Activated naive CD4-positive, alpha-beta T cell (primary cell): ENCODE data around the gene SPON1.

Source experiments
- DNase-seq, 4 experiments: peaks; one replicate each; lab custom pipeline; 2025; lab: John Stamatoyannopoulos, UW

SPON1 gene

DNA sequence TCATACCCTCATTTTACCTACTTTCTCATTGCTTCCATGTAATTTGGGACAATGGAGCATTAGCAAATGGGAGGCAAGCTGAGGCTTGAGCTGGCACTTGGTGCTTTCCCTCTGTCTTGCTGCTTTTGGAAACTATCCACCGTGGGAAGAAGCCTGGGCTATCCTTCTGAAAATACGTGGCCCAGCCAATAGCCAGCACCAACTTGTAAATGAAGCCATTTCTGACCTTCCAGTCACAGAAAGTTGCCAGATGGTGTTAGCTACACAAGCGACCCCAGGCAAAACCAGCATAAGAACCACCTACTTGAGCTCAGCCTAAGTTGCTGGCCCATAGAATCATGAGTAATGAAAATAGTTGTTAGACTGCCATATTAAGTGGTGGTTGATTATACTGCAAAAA is 18.5 kb upstream of the SPON1 start:
- DNase-seq: no peak

DNA sequence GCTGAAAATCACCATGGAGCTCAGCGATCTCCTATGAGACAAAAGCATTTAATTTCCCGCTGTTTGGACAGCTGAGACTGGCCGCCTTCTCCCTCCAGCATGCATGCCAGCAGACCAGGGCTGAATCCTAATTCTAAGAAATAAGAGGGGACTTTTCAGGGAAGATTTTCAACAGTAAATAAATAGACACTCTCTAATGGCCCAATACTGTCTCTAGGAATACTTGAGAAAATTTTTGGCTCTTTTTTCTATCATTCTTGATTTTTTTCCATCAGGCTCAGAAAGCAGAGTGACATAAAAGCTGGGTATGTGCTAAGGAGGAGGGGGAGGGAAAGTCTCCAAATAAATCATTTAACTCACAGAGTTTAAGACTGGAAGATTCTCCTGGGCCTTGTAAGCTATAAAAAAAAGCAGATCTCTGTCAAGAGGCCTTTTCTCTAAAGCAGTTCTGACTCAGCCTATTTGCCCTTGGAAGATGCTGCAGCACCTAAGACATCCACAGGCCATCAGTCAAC is 17.6 kb upstream of the SPON1 start:
- no peak for DNase-seq

DNA sequence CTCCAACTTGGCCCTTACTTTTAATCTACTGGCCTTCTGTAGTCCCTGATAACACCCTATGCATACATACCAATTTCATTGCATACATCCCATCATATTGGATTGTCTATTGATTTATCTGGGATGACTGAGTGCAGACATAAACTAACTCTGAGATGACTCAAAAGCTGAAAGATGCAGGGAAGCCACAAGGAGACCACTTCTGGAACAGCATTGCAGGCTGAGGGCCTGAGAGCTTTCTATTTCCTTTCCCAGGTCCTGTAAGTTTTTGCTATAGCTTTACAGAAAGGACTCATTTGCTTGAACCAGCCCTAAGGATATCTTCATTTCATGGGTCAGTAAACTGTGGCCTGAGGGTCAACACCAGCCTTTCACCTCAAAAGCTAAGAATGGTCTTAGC is 15.1 kb upstream of the SPON1 start:
- DNase-seq: no peak

DNA sequence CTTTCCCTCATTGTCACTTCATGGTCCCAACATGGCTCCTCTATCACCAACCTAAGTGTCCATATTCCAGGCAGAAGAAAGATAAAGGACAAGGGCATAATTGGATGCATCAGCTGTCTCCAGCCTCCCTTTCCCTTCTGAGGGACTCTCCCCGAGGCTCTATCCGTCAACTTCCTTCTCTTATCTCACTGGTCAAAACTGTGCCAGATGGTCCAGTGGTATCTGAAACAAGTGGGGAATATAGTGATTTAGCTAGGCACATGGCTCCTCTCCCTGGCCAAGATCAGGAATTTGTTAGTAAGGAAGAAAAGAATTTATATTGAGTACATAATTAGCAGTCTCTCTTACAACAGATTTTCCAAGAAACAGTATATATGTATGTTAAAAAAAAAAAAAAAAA is 12.6 kb upstream of the SPON1 start:
- no peak for DNase-seq

DNA sequence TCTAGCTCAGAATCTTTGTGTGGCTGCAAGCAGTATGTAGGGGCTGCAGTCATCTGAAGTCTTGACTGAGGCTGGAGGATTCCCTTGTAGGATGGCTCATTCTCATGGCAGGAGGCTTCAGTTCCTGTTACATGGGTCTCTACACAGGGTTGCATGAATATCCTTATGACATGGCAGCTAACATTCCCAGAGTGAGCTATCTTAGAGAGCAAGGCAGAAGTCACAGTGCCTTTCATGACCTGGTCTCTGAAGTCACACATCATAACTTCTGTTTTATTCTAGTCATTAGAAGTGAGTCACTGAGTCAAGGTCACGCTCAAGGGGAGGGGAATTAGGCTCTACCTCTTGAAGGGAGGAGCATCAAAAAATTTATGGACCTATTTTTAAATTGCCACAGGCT is 10.3 kb upstream of the SPON1 start:
- DNase-seq: no peak

DNA sequence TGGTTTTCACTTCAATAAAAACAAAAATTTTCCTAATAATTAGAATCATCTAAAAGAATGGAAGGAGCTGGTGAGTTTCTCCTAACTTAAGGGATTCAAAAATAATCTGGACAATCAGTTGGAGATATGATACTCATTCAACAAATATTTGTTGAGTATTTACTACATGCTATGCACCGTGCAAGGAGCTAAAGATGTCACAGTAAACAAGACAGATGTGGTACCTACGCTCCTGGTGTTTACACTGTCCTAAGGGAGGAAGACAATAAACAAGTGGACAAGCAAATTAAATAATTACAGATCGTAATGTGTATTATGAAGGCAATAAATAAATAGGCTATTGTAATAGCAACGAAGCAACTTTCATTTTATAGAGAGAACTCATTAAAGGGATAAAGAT is 9.9 kb upstream of the SPON1 start:
- no peak for DNase-seq

DNA sequence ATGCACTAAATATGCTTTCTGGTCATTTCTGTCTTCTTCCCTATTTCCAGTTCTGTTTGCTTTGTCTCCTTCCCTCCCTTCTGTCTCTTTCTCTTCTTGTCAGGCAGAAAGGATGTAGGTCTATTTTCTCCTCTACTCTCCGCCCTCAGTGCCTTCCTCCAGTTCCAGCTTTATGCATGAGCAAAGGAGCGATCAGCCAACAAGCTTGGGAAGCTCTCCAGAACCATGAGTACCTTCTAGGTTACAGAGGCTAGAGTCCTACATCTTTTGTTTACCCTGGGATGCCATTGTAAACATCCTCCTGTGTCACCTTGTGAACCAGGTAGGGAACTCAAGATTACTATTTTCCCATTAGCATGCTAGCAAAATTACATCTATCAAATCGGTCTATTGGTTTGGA is 7.9 kb upstream of the SPON1 start:
- no peak for DNase-seq

DNA sequence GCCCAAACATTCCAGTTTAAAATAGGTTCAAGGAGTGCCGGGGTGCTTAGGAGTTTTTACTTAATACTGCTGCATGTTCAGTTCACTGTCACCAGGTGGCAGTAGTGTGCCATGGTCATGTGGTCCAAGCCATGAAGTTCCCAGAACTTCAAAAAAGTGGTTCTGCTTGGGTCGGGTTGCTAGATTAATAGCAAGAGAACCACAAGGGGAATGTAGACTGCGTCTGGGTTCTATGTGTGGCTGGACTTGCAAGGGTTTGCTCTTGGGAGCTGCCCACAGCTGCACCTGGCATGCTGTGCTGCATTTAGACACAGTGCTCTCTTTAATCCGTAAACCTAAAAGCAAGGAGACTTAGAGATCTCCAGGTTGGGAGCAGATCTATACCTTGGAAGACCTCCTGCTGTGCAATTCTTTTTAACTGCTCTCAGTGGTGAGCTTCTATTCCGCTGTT is 6.5 kb upstream of the SPON1 start:
- peak in 2 of 4 experiments; percentile 30 to 31 for DNase-seq

DNA sequence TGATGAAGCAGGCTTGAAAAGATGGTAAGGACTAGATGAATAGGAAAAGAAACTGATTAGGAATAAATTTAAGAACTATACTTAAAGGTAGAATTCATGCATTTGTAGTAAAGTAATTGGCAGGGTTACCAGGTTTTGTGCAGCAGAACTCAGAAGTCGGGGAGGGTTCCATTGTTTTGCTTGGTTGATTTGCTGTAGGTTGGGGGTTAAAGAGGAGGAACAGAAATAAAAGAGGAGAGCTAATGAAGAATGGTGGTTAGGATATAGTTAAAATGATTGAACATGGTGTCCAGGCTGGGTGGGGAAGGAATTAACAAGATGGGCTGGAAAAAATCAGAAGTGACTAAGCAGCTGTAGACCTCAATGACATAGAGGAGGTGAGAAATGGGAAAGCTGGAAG is 5.5 kb upstream of the SPON1 start:
- no peak for DNase-seq

DNA sequence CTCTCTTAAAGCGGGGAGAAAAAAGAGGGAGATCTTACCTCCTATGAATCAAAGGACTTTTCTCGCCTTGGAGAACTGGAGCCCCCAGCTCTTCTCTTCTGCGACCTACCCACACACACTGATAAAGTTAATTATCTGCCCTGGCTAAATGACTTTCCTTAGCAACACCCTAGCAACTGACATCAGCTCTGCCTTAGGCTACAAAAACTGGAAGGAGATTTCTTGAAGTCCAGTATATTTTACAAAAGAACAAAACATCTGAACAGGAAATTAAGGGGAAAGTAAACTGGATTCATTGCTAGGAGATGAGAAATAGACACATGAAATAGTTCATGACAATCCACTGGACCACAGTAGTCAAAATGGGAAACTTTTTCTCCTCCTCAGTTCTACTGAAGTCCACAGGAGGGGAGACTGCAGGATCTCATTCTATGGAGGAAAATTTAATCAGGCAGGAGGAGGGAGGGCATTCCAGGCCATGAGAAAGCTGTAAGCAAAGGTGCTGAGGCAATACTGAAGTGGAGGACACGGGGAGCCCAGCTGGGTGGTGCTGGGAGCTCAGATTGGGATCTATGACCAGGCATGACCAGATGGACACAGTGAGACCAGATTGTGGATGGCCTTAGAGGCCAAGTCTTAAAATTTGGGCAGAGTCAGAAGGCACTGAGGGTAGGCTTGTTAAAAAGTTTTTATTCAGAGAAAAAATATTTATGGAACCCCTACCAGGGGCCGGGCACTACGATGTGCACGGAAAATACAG is 3.7 kb upstream of the SPON1 start:
- no peak for DNase-seq

DNA sequence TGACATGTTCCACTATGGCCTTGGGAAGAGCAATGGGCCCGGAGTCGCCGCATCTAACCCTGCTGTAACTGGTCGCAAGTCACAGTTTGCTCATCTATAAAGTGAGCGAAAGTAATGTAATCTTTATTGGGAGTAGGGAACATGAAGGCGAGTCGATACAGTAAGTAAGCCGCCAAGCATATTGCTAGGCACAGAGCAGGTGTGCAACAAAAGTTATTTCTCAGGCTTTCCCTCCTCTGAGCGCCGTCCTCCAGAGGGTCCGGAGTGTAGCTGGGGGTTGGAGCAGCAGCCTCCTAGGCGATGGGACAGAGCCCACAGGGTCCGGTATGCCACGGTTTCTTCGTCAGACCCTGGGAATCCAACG is 343 bp upstream of the SPON1 start:
- no peak for DNase-seq

DNA sequence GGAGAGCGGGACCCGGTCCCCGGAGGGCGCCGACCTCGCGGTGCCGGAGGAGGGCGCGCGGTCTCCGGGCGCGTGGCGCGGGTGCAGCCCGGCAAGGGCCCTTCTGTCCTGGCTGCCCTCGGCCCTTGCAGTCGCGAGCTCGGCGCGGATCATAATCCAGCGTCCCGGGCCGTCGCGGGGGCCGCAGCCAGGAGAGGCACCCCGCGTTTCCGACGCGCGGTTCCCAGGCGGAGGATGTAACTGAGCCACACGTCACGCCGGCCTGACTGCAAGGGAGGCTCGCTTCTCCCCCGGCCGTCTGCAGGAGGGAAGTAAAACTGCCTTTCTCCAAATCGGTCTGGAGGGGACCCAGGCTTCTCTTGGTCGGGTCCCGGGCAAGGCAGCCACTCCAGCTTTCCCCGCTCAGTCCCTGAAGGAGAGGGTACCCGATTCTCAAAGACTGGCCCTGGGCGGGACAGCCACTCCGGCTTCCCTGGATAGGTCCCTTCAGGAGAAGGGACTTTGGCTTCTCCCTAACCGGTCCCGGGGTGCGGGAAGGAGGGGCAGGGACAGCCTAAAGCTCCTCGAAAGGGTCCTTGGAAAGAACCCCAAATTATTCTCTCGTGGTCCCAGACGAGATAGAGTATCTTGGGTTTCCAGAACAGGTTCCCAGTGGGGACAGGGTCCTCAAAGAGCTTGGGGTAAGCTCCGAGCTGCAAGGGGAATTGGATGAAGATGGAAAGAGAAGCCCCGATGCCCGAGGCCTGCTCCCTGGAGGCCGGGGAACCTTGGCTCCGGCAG is 836 bp downstream of the SPON1 start:
- peak in 1 of 4 experiments; percentile 27 for DNase-seq

DNA sequence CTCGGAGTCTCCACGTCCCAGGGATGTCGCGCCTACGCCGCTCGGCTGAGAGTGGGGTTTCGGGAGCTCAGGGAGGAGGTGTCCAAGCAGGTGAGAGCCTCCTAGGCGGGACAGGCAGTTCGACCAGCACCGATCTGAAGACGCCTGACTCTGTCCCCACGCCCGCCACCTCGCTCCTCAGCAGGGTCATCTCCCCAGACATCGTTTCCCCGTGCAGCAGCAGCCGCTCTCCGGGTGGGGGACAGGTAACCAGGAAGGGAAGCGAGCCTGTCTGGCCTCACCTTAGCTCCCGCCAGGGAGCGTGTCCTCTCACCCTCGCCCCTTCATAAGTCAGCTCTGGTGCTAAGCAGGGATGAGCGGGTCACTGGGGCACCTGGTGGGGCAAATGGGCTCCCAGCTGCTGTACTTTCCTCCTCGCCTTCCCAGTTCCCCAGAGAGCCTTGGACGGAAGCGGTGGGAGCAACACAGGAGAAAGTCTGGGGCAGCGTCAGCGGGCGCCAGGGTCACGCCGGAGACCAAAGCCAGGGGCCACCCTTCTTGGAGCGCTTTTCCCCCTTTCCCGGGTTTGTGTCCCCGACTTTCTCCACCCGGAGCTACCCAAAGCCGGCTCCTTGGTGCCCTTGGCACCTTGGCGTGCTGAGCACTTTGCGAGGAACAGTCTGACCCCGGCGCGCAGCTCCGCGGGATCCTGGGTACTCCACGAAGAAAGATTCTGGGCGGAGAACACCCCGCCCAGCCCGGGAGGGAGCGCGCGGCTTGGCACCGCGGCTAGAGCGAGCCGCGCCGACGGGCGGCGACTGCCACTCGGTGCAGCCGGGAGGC is 1.6 kb downstream of the SPON1 start:
- DNase-seq: peak in 1 of 4 experiments; percentile 12

DNA sequence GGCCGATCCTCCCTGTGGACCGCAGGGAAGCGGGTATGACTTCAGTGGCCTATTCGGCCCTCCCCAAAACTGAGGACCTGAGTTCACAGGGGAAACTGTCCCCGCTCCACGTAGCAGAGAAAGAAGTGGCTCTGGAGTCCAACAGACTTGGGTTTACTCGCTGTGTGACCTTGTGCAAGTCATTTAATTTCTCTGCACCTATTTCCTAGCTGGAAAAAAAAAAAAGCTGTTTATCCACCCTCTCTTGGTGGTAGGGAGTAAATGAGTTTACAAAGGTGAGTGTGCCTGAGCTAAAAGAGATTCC is 2.2 kb downstream of the SPON1 start:
- no peak for DNase-seq

DNA sequence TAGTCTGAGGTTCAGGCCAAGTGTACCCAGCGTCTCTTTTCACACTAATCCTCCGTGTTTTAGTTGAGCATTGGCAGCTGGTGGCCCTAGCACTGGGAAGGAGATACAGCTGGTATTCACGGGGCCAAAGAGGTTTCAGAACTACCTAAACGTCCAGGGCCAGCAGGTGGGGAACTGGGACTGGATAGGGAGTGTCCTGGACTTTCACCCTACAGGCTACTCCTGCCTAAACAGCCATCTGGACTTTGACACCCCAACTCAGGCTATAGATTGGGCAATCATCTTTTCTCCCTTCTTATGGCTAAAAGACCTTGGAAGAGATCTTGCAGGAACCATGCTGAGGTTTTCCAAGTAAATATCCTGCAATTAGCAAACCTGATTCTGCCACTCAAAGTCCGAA is 2.8 kb downstream of the SPON1 start:
- DNase-seq: no peak

DNA sequence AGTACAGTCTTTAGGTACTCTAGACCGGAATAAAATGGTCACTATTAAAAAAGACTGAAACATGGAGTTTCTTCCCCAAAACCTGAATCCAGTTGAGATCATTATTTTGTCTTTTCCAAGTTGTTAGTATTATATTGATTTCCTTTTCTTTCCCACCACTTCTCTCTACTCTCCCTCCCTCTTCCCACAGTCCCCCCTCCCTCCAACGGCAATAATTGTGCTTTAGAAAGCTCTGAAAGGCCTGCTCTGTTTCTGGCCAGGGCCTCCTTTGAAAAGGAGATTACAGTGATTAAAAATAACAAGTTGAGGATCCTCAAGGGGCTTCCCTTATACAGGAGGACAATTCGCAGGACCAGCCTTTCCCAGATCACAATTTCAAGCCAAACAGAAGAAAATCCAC is 3.5 kb downstream of the SPON1 start:
- DNase-seq: no peak

DNA sequence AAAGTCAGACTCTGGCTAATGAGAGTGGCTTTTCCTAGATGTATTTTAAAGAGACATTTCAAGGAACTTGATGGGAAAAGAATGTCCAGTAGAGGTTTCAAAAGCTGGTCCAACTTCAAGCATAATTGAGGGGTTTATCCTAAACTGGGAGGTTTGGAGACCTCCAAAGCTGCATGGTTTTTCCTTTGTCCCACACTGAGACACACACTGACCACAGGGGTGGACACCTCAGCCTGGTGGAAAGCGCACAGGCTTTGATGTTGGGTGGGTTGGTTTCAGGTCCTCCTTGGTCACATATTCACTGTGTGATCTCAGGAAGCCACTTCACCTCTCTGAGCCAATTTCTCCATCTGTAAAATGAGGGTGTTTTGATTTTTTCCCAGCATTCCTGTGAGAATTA is 4.0 kb downstream of the SPON1 start:
- no peak for DNase-seq

DNA sequence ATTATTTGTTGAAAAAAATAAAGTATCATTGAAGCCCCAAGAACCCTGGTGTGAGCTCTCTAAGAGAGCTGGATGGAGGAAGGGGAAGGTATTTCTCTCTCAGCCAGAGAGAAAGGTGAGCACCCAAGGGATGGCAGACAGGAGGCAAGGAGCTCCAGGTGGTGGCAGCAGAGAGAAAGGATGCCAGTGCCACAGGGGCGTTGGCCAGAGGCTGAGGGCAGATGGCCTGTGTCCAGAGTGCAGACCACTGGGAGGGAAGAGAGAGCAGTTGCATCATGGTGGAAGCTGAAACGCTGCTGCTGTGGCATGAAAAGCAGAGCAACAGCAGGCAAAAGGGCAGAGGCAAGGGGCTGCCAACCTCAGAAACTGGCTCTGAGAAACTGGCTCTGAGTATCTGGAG is 8.5 kb downstream of the SPON1 start:
- peak in 1 of 4 experiments; percentile 1 for DNase-seq

DNA sequence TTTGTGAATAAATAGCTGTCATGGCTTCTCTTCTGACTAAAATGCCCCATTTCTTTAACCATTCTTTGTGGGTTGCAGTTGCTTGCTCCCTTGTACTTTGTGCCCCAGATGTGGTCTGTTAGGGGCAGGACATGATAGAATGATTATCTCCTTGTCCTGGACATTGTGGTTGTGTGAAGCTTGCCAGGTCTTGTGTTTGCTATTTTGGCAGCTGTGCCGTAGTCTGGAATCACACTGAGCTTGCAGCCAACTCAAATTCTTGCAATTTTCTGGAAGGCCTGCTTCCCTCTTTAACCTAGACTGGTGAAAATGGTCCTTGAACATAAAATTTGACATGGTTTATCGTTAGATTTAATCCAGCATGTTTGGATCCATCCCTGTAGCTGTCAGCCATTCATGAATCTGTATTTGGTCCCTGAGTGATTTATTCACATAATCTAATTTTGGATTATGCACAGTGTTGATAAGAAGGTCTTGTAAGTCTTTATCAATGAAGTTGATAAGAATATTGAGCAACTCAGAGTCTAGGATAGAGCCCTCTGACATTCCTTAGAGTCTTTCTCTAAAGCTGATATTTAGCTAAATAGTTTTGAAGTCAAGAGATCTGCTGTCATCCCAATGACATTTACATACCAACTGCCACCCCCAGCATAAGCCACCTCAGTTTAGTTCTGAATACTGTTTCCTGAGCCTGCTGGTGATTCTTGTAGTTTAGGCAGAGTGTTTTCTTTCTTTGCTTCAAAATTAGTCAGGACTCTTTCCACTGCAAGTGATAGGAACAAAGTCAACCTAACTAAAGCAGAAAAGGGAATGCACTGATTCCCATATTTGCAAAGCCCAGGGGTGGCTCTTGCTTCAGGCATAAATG is 9.8 kb downstream of the SPON1 start:
- no peak for DNase-seq

DNA sequence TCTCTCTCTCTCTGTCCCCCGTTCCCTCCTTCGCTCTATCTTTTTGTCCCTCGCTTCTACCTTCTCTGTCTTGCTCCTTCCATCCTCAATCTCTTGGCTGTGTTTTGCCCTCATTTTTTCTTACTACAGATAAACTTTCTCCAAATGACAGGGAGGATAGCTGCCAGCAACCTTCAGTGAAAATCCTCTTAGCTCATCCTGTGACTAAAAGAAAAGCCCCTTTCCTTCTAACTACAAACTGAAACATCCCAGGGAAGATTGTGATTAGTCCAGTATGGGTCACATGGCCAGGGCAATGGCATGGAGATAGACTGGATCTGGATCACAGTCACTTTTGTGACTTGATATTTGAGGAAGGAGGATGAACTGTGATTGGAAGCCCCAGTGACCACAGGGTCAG is 10.4 kb downstream of the SPON1 start:
- DNase-seq: no peak

DNA sequence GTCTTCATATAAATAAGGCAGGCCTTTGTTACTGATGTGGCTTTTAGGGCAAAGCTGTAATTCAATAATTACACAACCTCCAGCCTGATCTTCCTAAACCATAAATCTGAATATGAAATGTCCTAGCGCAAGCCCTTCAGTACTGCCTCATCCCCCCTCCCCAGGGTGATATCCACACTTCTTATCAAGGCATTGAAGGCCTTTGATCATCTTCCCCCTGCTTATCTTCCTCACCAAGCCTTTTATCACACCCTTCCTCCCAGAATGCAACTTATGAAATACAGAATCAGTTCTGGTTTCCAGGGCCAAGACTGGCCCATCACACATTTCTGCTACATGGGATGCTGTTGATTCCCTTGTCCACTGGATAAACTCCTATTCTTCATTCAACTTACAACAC is 12.1 kb downstream of the SPON1 start:
- DNase-seq: no peak
